HEK293T (cell line): ENCODE data around the gene ARG2.
A peak's percentile ranks its signal among the peaks of the same experiment; 100 is the strongest.

Source experiments
- CTCF ChIA-PET: fragments of 350-600 bp; formaldehyde crosslinking; extraction: SDS; loops from one replicate; lab custom pipeline; 2021; ENCODE audit warnings: antibody characterized with exemption, inconsistent platforms; lab: Yijun Ruan, JAX
- POLR2A ChIA-PET: fragments of 350-600 bp; formaldehyde crosslinking; extraction: SDS; loops from one replicate; lab custom pipeline; 2020; ENCODE audit warnings: antibody characterized with exemption, inconsistent platforms; lab: Yijun Ruan, JAX
- DNase-seq: peaks from one replicate; pipeline ENCODE4 v3.0.0; 2012; ENCODE audit warnings: mixed read lengths; ENCODE audit errors: extremely low spot score
- ARNT ChIP-seq: fragments of 450-650 bp; IDR thresholded peaks from 2 replicates; pipeline ENCODE4 v1.6.1; 2017; ENCODE audit warnings: mild to moderate bottlenecking
- BHLHE40 ChIP-seq: fragments of 450-650 bp; IDR thresholded peaks from 2 replicates; pipeline ENCODE4 v1.6.1; 2016; ENCODE audit warnings: mild to moderate bottlenecking, moderate library complexity, borderline replicate concordance
- CTBP1 ChIP-seq: fragments of 450-650 bp; IDR thresholded peaks from 2 replicates; pipeline ENCODE4 v1.6.1; 2016; ENCODE audit warnings: borderline replicate concordance
- ELF4 ChIP-seq: fragments of 450-650 bp; IDR thresholded peaks from 2 replicates; pipeline ENCODE4 v1.6.1; 2017; ENCODE audit warnings: antibody characterized with exemption
- FOXA1 ChIP-seq: fragments of 450-650 bp; IDR thresholded peaks from 2 replicates; pipeline ENCODE4 v1.6.1; 2016; ENCODE audit warnings: mild to moderate bottlenecking
- FOXK2 ChIP-seq: fragments of 450-650 bp; IDR thresholded peaks from 2 replicates; pipeline ENCODE4 v1.6.1; 2016; ENCODE audit warnings: mild to moderate bottlenecking
- FOXM1 ChIP-seq: fragments of 450-650 bp; IDR thresholded peaks from 2 replicates; pipeline ENCODE4 v1.6.1; 2017; ENCODE audit warnings: mild to moderate bottlenecking, borderline replicate concordance
- HDGF ChIP-seq: fragments of 450-650 bp; IDR thresholded peaks from 2 replicates; pipeline ENCODE4 v1.6.1; 2017; ENCODE audit warnings: antibody characterized with exemption, borderline replicate concordance
- L3MBTL2 ChIP-seq: fragments of 450-650 bp; conservative IDR thresholded peaks from 2 replicates; pipeline ENCODE4 v1.6.1; 2016; ENCODE audit warnings: mild to moderate bottlenecking
- LEF1 ChIP-seq: fragments of 450-650 bp; IDR thresholded peaks from 2 replicates; pipeline ENCODE4 v1.6.1; 2017; ENCODE audit warnings: mild to moderate bottlenecking, borderline replicate concordance
- NFRKB ChIP-seq: fragments of 450-650 bp; IDR thresholded peaks from 2 replicates; pipeline ENCODE4 v1.6.1; 2016; ENCODE audit warnings: mild to moderate bottlenecking, moderate library complexity
- SP1 ChIP-seq: fragments of 450-650 bp; IDR thresholded peaks from 2 replicates; pipeline ENCODE4 v1.6.1; 2017
- SUZ12 ChIP-seq: fragments of 450-650 bp; IDR thresholded peaks from 2 replicates; pipeline ENCODE4 v1.6.1; 2016; ENCODE audit warnings: mild to moderate bottlenecking
- TARDBP ChIP-seq: fragments of 450-650 bp; IDR thresholded peaks from 2 replicates; pipeline ENCODE4 v1.6.1; 2016
- ZNF384 ChIP-seq: fragments of 450-650 bp; IDR thresholded peaks from 2 replicates; pipeline ENCODE4 v1.6.1; 2016
- TF ChIP-seq, protein P1 (sequence below): fragments of 450-650 bp; IDR thresholded peaks from 2 replicates; pipeline ENCODE4 v1.6.1; 2016

Gene ARG2

DNA sequence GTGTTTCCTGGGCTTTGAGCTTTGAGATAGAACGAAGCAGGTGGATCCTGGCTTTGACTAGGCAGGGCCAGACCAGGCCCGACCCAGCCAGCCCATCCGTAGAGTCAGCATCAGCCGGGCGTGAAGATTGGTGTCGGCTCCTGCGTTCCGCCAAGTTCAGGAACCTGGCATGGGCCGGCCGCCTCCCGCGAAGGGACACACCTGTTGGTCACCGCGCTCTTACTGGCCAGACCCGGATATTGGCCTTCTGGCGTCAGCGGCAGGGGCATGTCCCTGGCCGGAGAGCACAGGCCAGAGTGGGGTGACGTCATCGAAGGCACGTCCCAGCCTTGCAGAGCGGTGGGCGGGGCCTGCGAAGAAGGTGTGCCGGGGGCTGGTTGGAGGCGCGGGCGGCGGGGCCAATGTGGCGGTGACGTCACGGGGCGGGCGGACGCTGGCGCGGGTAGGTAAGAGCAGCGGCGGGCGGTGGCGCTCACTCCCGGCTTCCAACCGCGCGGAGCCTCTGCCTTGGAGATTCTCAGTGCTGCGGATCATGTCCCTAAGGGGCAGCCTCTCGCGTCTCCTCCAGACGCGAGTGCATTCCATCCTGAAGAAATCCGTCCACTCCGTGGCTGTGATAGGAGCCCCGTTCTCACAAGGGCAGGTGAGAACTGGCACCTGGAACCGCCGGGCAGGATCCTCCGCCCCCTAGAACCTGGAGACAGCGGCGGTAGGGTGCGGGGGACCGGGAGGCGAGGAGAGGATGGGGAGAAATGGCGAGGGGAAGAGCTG, at the start of gene ARG2:
Gene ARG2, plus strand, starts transcription at position 475 of the 771 bp plus-strand sequence. Its CDS starts 58 bp downstream, at position 533.
- peak; percentile 96 for DNase-seq
- POLR2A ChIA-PET, result interaction anchor here (0.8 to 4.8 kb wide), 12 partner anchors 10 to 85 kb away, joined by 3 to 21 read pairs (median 6); partner anchors contain the start of genes PIGH and RDH11
- CTCF ChIA-PET, result interaction anchor here (0.6 to 2.2 kb wide), 13 partner anchors 14 to 92 kb away, joined by 3 to 27 read pairs (median 3); partner anchors contain the start of gene PIGH
- TF ChIP-seq, protein P1, sequence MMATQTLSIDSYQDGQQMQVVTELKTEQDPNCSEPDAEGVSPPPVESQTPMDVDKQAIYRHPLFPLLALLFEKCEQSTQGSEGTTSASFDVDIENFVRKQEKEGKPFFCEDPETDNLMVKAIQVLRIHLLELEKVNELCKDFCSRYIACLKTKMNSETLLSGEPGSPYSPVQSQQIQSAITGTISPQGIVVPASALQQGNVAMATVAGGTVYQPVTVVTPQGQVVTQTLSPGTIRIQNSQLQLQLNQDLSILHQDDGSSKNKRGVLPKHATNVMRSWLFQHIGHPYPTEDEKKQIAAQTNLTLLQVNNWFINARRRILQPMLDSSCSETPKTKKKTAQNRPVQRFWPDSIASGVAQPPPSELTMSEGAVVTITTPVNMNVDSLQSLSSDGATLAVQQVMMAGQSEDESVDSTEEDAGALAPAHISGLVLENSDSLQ, result no peak
- TF ChIP-seq BHLHE40, result no peak
- no peak for TF ChIP-seq ZNF384
- TF ChIP-seq TARDBP, result no peak
- TF ChIP-seq L3MBTL2, result peak; percentile 13; the same call in 1 of the 2 replicates
- TF ChIP-seq ARNT, result no peak

- no peak for DNase-seq
- ChIA-PET POLR2A (interaction anchor here (1.2 to 1.4 kb wide), 2 partner anchors 38 to 143 kb away, joined by 5 to 7 read pairs; partner anchors contain the start of gene PLEKHH1), CTCF (interaction anchor here (0.7 to 3.0 kb wide), 6 partner anchors 13 to 169 kb away, joined by 3 to 42 read pairs (median 14); partner anchors contain the start of gene PLEKHH1)
- no peak for TF ChIP-seq CTBP1
- no peak for TF ChIP-seq FOXM1
- no peak for TF ChIP-seq SUZ12
- TF ChIP-seq HDGF, result no peak
- TF ChIP-seq L3MBTL2, result no peak
- no peak for TF ChIP-seq BHLHE40
- no peak for TF ChIP-seq TARDBP
- TF ChIP-seq, protein P1, result no peak
- no peak for TF ChIP-seq ZNF384
- no peak for TF ChIP-seq ELF4
- TF ChIP-seq FOXK2, result no peak
- no peak for TF ChIP-seq FOXA1
- no peak for TF ChIP-seq LEF1
- no peak for TF ChIP-seq SP1
- no peak for TF ChIP-seq ARNT
Measured at GRCh38 chr14:67570453-67570852, 49.3 kb upstream of the ARG2 start.

GRCh38 chr14:67571275-67571990, 48.3 kb upstream of the ARG2 start:
- DNase-seq, result peak; percentile 72
- POLR2A ChIA-PET, result interaction anchor here (0.6 to 2.2 kb wide), 5 partner anchors 28 to 149 kb away, joined by 3 to 12 read pairs (median 7); partner anchors contain the start of genes PIGH and PLEKHH1
- TF ChIP-seq, protein P1, result peak; percentile 78
- TF ChIP-seq ELF4, result no peak
- CTCF ChIA-PET, result interaction anchor here (0.7 to 3.0 kb wide), 25 partner anchors 8 to 1212 kb away, joined by 3 to 42 read pairs (median 4); partner anchors contain the start of gene PLEKHH1

DNA sequence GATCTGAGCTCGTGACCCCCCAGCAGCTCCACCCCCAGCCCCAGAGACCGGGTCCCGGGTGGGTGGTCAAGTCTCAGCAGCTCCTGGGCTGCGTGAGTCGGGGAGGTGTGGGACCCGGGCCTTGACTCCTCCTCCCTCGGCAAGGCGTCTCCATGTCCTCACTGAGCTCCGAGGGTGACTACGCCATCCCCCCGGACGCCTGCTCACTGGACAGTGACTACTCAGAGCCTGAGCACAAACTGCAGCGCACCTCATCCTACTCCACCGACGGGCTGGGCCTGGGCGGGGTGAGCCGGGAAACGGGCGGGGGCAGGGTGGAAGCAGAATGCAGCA, 47.8 kb upstream of the ARG2 start:
- POLR2A ChIA-PET, result interaction anchor here (1.2 to 2.2 kb wide), 4 partner anchors 28 to 145 kb away, joined by 5 to 12 read pairs (median 9); partner anchors contain the start of genes PIGH and PLEKHH1
- TF ChIP-seq SUZ12, result no peak
- no peak for TF ChIP-seq TARDBP
- TF ChIP-seq ZNF384, result no peak
- no peak for TF ChIP-seq FOXA1
- TF ChIP-seq ELF4, result no peak
- TF ChIP-seq FOXM1, result no peak
- TF ChIP-seq, protein P1, result no peak
- no peak for TF ChIP-seq CTBP1
- TF ChIP-seq BHLHE40, result no peak
- no peak for TF ChIP-seq FOXK2
- TF ChIP-seq LEF1, result no peak
- TF ChIP-seq ARNT, result no peak
- TF ChIP-seq L3MBTL2, result no peak
- TF ChIP-seq NFRKB, result no peak
- TF ChIP-seq HDGF, result no peak
- TF ChIP-seq SP1, result no peak
- CTCF ChIA-PET, result interaction anchor here (0.8 to 3.0 kb wide), 21 partner anchors 8 to 1213 kb away, joined by 3 to 42 read pairs (median 4); partner anchors contain the start of gene PLEKHH1

DNA sequence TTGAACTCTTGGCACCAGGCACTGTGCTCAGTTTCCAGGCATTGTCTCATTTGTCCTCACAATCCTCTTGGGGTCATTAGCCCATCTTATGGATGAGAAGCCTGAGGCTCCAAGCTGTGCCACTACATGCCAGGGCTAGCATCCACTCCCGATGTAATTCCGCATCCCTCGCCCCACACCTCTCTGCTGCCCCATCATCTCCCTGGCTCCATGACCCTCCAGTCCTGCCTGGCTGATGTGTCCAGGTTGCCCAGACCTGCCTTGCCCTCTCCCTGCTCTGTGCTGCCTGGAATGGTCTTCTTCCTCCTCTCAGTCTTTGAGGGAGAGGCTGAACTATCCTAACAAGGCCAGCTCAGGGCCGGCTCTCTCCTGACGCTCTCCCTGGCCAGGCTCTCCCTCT, 47.1 kb upstream of the ARG2 start:
- CTCF ChIA-PET, result interaction anchor here (1.0 to 3.0 kb wide), 6 partner anchors 9 to 146 kb away, joined by 3 to 42 read pairs (median 6); partner anchors contain the start of gene PLEKHH1
- POLR2A ChIA-PET, result interaction anchor here (1.8 to 2.2 kb wide), 2 partner anchors 27 to 45 kb away, joined by 11 to 12 read pairs; partner anchors contain the start of gene PIGH
- TF ChIP-seq SP1 (no peak), NFRKB (no peak), SUZ12 (no peak), FOXK2 (no peak)
- DNase-seq, result no peak

More for the DNA sequence above, 47.8 kb upstream of the ARG2 start:
- no peak for DNase-seq
